ENCODE measurements around the gene KIF23. TPM values are rescaled to one million over a fixed set of nuclear protein-coding genes. Genes with fewer than 3 reads are reported as not detected.

Gene KIF23
- total RNA-seq, 1 experiment from 2014 or later: 77.3 TPM

- Histone ChIP-seq H3K27ac (ENCODE audit: low read length) (no peak overlapping the region), H2AFZ (ENCODE audit: low read length) (no peak overlapping the region), H3K9ac (ENCODE audit: low read length) (no peak overlapping the region), H3K79me2 (ENCODE audit: low read length) (no peaks in the 10 kb centered on the region), H3K4me2 (ENCODE audit: low read length) (no peak overlapping the region), H4K20me1 (ENCODE audit: low read length) (no peaks in the 10 kb centered on the region), H3K9me3 (ENCODE audit: low read length) (no peaks in the 10 kb centered on the region), H3K9me2 (replicated peaks; ENCODE audit: low read length) (no peaks in the 10 kb centered on the region), H3F3A (ENCODE audit: low read length, unreplicated experiment) (peaks cover 3% of the 10 kb centered on the region), H3K4me3 (ENCODE audit: low read length) (no peak overlapping the region), H3K27me3 (ENCODE audit: low read length) (no peaks in the 10 kb centered on the region), H3K4me1 (ENCODE audit: insufficient read depth, low read length) (peaks cover 37% of the 10 kb centered on the region), H3K36me3 (ENCODE audit: low read depth, low read length) (no peaks in the 10 kb centered on the region)
- no TSS peak for BruUV-seq (replicated peaks)
- POLR2A ChIA-PET (ENCODE audit: unreplicated experiment): no interaction called here
- TF ChIP-seq EZH2 (IDR thresholded peaks at IDR 0.05; ENCODE audit: low read length, unreplicated experiment) (no peak), EZH2phosphoT487 (IDR thresholded peaks at IDR 0.05; ENCODE audit: borderline replicate concordance, low read length) (no peak), CTCF (conservative IDR thresholded peaks at IDR 0.05; ENCODE audit: low read depth, low read length) (no peak)
- intact Hi-C loops (cut with micrococcal nuclease): no loop called here
- DNase-seq (no peak), ATAC-seq (no peak)
- CTCF ChIA-PET: no interaction called here
Measured at GRCh38 chr15:69472046-69472445, 57.9 kb downstream of the KIF23 start.

- intact Hi-C loops (cut with micrococcal nuclease): no loop called here
- H4K20me1 ChIP-seq (ENCODE audit: low read length): no peaks in the 10 kb centered on the region
- no peaks in the 10 kb centered on the region for H3K9me2 ChIP-seq (replicated peaks; ENCODE audit: low read length)
- POLR2A ChIA-PET (ENCODE audit: unreplicated experiment): no interaction called here
- no peaks in the 10 kb centered on the region for H3K36me3 ChIP-seq (ENCODE audit: low read depth, low read length)
- ATAC-seq (no peak), DNase-seq (no peak)
- no peaks in the 10 kb centered on the region for H3K9me3 ChIP-seq (ENCODE audit: low read length)
- H3K27ac ChIP-seq (ENCODE audit: low read length): no peak overlapping the region
- BruUV-seq (replicated peaks): no TSS peak
- TF ChIP-seq CTCF (conservative IDR thresholded peaks at IDR 0.05; ENCODE audit: low read depth, low read length): no peak
- TF ChIP-seq EZH2 (IDR thresholded peaks at IDR 0.05; ENCODE audit: low read length, unreplicated experiment): no peak
- no peak for TF ChIP-seq EZH2phosphoT487 (IDR thresholded peaks at IDR 0.05; ENCODE audit: borderline replicate concordance, low read length)
- H3K27me3 ChIP-seq (ENCODE audit: low read length): no peaks in the 10 kb centered on the region
- peaks cover 3% of the 10 kb centered on the region for H3F3A ChIP-seq (ENCODE audit: low read length, unreplicated experiment)
- CTCF ChIA-PET: no interaction called here
- no peaks in the 10 kb centered on the region for H3K79me2 ChIP-seq (ENCODE audit: low read length)
- H2AFZ ChIP-seq (ENCODE audit: low read length): no peak overlapping the region
- H3K4me1 ChIP-seq (ENCODE audit: insufficient read depth, low read length): peaks cover 32% of the 10 kb centered on the region
- H3K4me3 ChIP-seq (ENCODE audit: low read length): no peak overlapping the region
- H3K9ac ChIP-seq (ENCODE audit: low read length): no peak overlapping the region
- H3K4me2 ChIP-seq (ENCODE audit: low read length): no peak overlapping the region
Measured at GRCh38 chr15:69472562-69472961, 58.4 kb downstream of the KIF23 start.

GRCh38 chr15:69474291-69474690 lies 60.1 kb downstream of the KIF23 start:
- Histone ChIP-seq H2AFZ (ENCODE audit: low read length) (no peak overlapping the region), H3K4me1 (ENCODE audit: insufficient read depth, low read length) (peaks cover 18% of the 10 kb centered on the region), H4K20me1 (ENCODE audit: low read length) (no peaks in the 10 kb centered on the region), H3K27me3 (ENCODE audit: low read length) (no peaks in the 10 kb centered on the region), H3K9me3 (ENCODE audit: low read length) (no peaks in the 10 kb centered on the region), H3F3A (ENCODE audit: low read length, unreplicated experiment) (no peaks in the 10 kb centered on the region), H3K9ac (ENCODE audit: low read length) (no peak overlapping the region), H3K79me2 (ENCODE audit: low read length) (no peaks in the 10 kb centered on the region), H3K4me3 (ENCODE audit: low read length) (no peak overlapping the region), H3K4me2 (ENCODE audit: low read length) (no peak overlapping the region), H3K36me3 (ENCODE audit: low read depth, low read length) (no peaks in the 10 kb centered on the region), H3K27ac (ENCODE audit: low read length) (no peak overlapping the region), H3K9me2 (replicated peaks; ENCODE audit: low read length) (no peaks in the 10 kb centered on the region)
- ChIA-PET CTCF (no interaction called here), POLR2A (ENCODE audit: unreplicated experiment) (no interaction called here)
- intact Hi-C loops (cut with micrococcal nuclease): no loop called here
- no peak for TF ChIP-seq CTCF (conservative IDR thresholded peaks at IDR 0.05; ENCODE audit: low read depth, low read length)
- TF ChIP-seq EZH2 (IDR thresholded peaks at IDR 0.05; ENCODE audit: low read length, unreplicated experiment): no peak
- no peak for TF ChIP-seq EZH2phosphoT487 (IDR thresholded peaks at IDR 0.05; ENCODE audit: borderline replicate concordance, low read length)
- DNase-seq (no peak), ATAC-seq (peak; percentile 25; the same call in 1 of the 2 replicates)
- BruUV-seq (replicated peaks): no TSS peak
